GM18858 (cell line): ENCODE results near the gene TRIM31.
A peak's percentile ranks its signal among the peaks of the same experiment; 100 is the strongest.

Source experiments
- ATAC-seq: cut with Tn5 transposase; IDR thresholded peaks from one replicate; pipeline ENCODE4 v1.9.1; 2021; ENCODE audit not compliant: unreplicated experiment

TRIM31 gene

GRCh38 chr6:30113003-30113759, at the start of gene TRIM31:
TRIM31 (minus strand) TSS chr6:30113090; CDS start chr6:30112805, 285 bp downstream.
- ATAC-seq = peak; percentile 68

GRCh38 chr6:30162265-30163089, 49.6 kb upstream of the TRIM31 start:
- ATAC-seq = no peak

GRCh38 chr6:30160785-30161531, 48.1 kb upstream of the TRIM31 start, which contains the start of gene TRIM10:
TRIM10 (minus strand) TSS chr6:30161211; CDS start chr6:30160858, 353 bp downstream.
- no peak for ATAC-seq

- ATAC-seq = no peak
Measured at GRCh38 chr6:30160008-30160784, 47.3 kb upstream of the TRIM31 start.

- no peak for ATAC-seq
Measured at GRCh38 chr6:30158475-30159040, 45.7 kb upstream of the TRIM31 start.

- ATAC-seq = no peak
Measured at GRCh38 chr6:30157999-30158398, 45.1 kb upstream of the TRIM31 start.

- no peak for ATAC-seq
Measured at GRCh38 chr6:30157581-30157980, 44.7 kb upstream of the TRIM31 start.

GRCh38 chr6:30156774-30157173, 43.9 kb upstream of the TRIM31 start:
- no peak for ATAC-seq

- no peak for ATAC-seq
Measured at GRCh38 chr6:30156262-30156599, 43.3 kb upstream of the TRIM31 start.

- ATAC-seq = no peak
Measured at GRCh38 chr6:30155520-30156261, 42.8 kb upstream of the TRIM31 start.

GRCh38 chr6:30154709-30155519, 42.0 kb upstream of the TRIM31 start:
- no peak for ATAC-seq

GRCh38 chr6:30154061-30154460, 41.2 kb upstream of the TRIM31 start:
- ATAC-seq = no peak

- no peak for ATAC-seq
Measured at GRCh38 chr6:30152910-30153610, 40.2 kb upstream of the TRIM31 start.

- no peak for ATAC-seq
Measured at GRCh38 chr6:30152016-30152673, 39.3 kb upstream of the TRIM31 start.

GRCh38 chr6:30151580-30151979, 38.7 kb upstream of the TRIM31 start:
- ATAC-seq = no peak

- ATAC-seq = no peak
Measured at GRCh38 chr6:30150671-30151395, 37.9 kb upstream of the TRIM31 start.
